AG09309 (cell line): ENCODE measurements around the gene COL5A2.
A peak's percentile ranks its signal among the peaks of the same experiment; 100 is the strongest.

ENCODE experiments used
- DNase-seq: peaks from one replicate; pipeline ENCODE4 v3.0.0-alpha.2; 2010; ENCODE audit warnings: low read depth
- H3K4me3 ChIP-seq: 2 replicates; pipeline ENCODE4 v1.5.1; 2011; ENCODE audit warnings: mild to moderate bottlenecking, low read depth, low read length, moderate library complexity; ENCODE audit not compliant: control insufficient read depth
- CTCF ChIP-seq: IDR thresholded peaks from 2 replicates; pipeline ENCODE4 v1.5.1; 2011; ENCODE audit warnings: mild to moderate bottlenecking, low read depth, low read length, inconsistent platforms; ENCODE audit not compliant: insufficient read depth, control insufficient read depth; ENCODE audit errors: missing control alignments

The COL5A2 gene

DNA sequence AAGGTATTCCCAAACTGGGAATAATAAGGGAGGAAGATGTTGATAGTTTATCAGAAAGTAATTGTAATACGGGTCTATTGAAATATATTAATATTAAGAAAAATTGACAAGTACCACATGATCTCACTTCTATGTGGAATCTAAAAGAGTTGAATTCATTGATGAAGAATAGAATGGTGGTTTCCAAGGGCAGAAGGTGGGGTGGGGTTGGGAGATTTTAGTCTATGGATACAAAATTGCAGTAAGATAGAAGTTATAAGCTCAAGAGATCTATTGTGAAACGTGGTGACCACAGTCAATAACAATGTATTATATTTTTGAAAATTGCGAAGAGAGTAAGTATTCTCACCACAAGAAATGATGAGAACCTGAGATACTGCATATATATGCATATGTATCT is 166.5 kb downstream of the COL5A2 start:
- no peak for DNase-seq
- no peak for TF ChIP-seq CTCF
- no peak overlapping the region for H3K4me3 ChIP-seq

DNA sequence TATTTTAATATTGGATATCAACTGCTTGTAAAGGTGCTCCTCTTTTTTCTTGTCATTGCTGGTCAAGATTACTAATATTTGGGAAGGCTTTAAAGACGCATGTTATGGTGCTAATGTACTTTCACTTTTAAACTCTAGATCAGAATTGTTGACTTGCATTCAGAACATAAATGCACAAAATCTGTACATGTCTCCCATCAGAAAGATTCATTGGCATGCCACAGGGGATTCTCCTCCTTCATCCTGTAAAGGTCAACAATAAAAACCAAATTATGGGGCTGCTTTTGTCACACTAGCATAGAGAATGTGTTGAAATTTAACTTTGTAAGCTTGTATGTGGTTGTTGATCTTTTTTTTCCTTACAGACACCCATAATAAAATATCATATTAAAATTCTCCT is 167.2 kb downstream of the COL5A2 start:
- no peak overlapping the region for H3K4me3 ChIP-seq
- no peak for DNase-seq
- TF ChIP-seq CTCF = no peak

DNA sequence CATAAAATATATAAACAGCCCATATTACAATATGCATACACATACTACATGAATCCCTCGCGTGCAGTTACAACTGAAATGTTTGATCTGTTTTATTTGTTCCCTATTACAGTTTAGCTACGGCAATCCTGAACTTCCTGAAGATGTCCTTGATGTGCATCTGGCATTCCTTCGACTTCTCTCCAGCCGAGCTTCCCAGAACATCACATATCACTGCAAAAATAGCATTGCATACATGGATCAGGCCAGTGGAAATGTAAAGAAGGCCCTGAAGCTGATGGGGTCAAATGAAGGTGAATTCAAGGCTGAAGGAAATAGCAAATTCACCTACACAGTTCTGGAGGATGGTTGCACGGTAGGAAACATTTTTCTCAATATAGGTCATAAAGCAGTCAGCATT is 169.0 kb downstream of the COL5A2 start:
- no peak for DNase-seq

GRCh38 chr2:189008555-189009262 is 170.9 kb downstream of the COL5A2 start:
- no peak for TF ChIP-seq CTCF
- no peak overlapping the region for H3K4me3 ChIP-seq
- DNase-seq = no peak

More for the DNA sequence above, 169.0 kb downstream of the COL5A2 start:
- no peak for TF ChIP-seq CTCF
- H3K4me3 ChIP-seq = no peak overlapping the region

- no peak for TF ChIP-seq CTCF
- DNase-seq = peak; percentile 63
- H3K4me3 ChIP-seq = no peak overlapping the region
Measured at GRCh38 chr2:189002079-189002478, 177.5 kb downstream of the COL5A2 start.

- no peak for DNase-seq
- H3K4me3 ChIP-seq = no peak overlapping the region
- no peak for TF ChIP-seq CTCF
Measured at GRCh38 chr2:189000221-189000620, 179.3 kb downstream of the COL5A2 start.
